Uterus (tissue), 2 donors: ENCODE measurements around the gene ARRDC3.

Experiments used
- POLR2A ChIP-seq, 2 donors: fragments of 450-650 bp; IDR thresholded peaks; one replicate each; pipeline ENCODE4 v1.6.1; 2016; ENCODE audit warnings: antibody characterized with exemption in 2 of 2, mild to moderate bottlenecking in 1 of 2, moderate library complexity in 1 of 2
- TF ChIP-seq, protein P1 (sequence below), 4 experiments: fragments of 200-600 bp in 2 of 4; fragments of 450-650 bp in 2 of 4; sonication (generic) in 2 of 4; IDR thresholded peaks; one replicate each; pipeline ENCODE4 v1.5.1; 2016 to 2019; ENCODE audit warnings: antibody characterized with exemption in 4 of 4, mild to moderate bottlenecking in 2 of 4, moderate library complexity in 1 of 4

DNA sequence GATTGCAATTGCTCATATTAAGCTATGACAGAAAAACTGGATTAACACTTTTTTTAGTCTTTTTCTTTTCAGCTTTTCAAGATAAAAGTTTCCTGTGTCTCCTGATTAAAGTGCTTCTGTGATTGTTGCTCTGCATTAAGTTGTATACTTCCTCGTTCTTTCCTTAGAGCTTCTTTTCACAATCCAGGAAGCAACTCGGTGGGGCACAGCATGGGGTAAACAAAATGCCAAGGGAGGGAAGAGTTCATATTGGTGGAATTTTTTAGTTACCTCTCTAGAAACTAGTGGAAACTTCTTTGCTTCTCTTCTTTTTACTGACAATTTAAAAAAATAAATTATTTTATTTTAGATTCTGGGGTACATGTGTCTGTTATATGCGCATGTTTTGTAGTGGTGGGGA is 37.8 kb upstream of the ARRDC3 start:
- TF ChIP-seq, protein P1, sequence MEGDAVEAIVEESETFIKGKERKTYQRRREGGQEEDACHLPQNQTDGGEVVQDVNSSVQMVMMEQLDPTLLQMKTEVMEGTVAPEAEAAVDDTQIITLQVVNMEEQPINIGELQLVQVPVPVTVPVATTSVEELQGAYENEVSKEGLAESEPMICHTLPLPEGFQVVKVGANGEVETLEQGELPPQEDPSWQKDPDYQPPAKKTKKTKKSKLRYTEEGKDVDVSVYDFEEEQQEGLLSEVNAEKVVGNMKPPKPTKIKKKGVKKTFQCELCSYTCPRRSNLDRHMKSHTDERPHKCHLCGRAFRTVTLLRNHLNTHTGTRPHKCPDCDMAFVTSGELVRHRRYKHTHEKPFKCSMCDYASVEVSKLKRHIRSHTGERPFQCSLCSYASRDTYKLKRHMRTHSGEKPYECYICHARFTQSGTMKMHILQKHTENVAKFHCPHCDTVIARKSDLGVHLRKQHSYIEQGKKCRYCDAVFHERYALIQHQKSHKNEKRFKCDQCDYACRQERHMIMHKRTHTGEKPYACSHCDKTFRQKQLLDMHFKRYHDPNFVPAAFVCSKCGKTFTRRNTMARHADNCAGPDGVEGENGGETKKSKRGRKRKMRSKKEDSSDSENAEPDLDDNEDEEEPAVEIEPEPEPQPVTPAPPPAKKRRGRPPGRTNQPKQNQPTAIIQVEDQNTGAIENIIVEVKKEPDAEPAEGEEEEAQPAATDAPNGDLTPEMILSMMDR (IDR thresholded peaks at IDR 0.05): no peak
- no peak for TF ChIP-seq POLR2A (IDR thresholded peaks at IDR 0.05)
